COLO668 (cell line): Measurements from ENCODE around the gene SH3GLB1.
A peak's percentile ranks its signal among the peaks of the same experiment; 100 is the strongest.

ENCODE experiments used
- DNase-seq: peaks from one replicate; lab custom pipeline; 2025; ENCODE audit not compliant: unreplicated experiment; lab: John Stamatoyannopoulos, UW

Gene SH3GLB1

GRCh38 chr1:86773341-86774288, 69.2 kb downstream of the SH3GLB1 start:
- no peak for DNase-seq

- peak; percentile 80 for DNase-seq
Measured at GRCh38 chr1:86774305-86775295, 70.2 kb downstream of the SH3GLB1 start.

- no peak for DNase-seq
Measured at GRCh38 chr1:86775395-86775794, 71.0 kb downstream of the SH3GLB1 start.

GRCh38 chr1:86776108-86776507, 71.7 kb downstream of the SH3GLB1 start:
- no peak for DNase-seq

GRCh38 chr1:86778569-86779239, 74.3 kb downstream of the SH3GLB1 start:
- DNase-seq: no peak

- no peak for DNase-seq
Measured at GRCh38 chr1:86779308-86780191, 75.2 kb downstream of the SH3GLB1 start.

GRCh38 chr1:86782482-86782881, 78.1 kb downstream of the SH3GLB1 start:
- no peak for DNase-seq

GRCh38 chr1:86787621-86788020, 83.2 kb downstream of the SH3GLB1 start:
- no peak for DNase-seq

- no peak for DNase-seq
Measured at GRCh38 chr1:86788300-86789206, 84.2 kb downstream of the SH3GLB1 start.

- no peak for DNase-seq
Measured at GRCh38 chr1:86795316-86795715, 90.9 kb downstream of the SH3GLB1 start.
